Fibroblast of lung (primary cell): ENCODE measurements around the gene FOXL3.

Source experiments
- CTCF ChIP-seq, 2 donors: IDR thresholded peaks in 1 of 2; conservative IDR thresholded peaks in 1 of 2; 1 replicate in 1 of 2; 2 replicates in 1 of 2; pipeline ENCODE4 v1.5.1; 2011 to 2012; ENCODE audit warnings: low read length in 2 of 2, control low read depth in 1 of 2, inconsistent platforms in 1 of 2, low read depth in 1 of 2, mild to moderate bottlenecking in 1 of 2
- EZH2 ChIP-seq: IDR thresholded peaks from 2 replicates; pipeline ENCODE4 v1.5.1; 2012; ENCODE audit warnings: low read length, control low read depth, mild to moderate bottlenecking; ENCODE audit errors: missing control alignments

GRCh38 chr7:295155-296154 is 5.5 kb downstream of the FOXL3 start:
- no peak for TF ChIP-seq CTCF (conservative IDR thresholded peaks at IDR 0.05 in 1 of 2, IDR thresholded peaks at IDR 0.05 in 1 of 2; ENCODE audit: low read depth in 1 of 2, low read length in 2 of 2)
- TF ChIP-seq EZH2 = no peak
